HL-60 (cell line): Measurements from ENCODE around the gene SLC35D3.

Source experiments
- CTCF ChIP-seq: IDR thresholded peaks from one replicate; pipeline ENCODE4 v1.5.1; 2011; ENCODE audit warnings: low read length, control low read depth, inconsistent platforms; ENCODE audit not compliant: insufficient read depth
- GABPA ChIP-seq: IDR thresholded peaks from 2 replicates; pipeline ENCODE4 v1.6.1; 2012; ENCODE audit warnings: low read depth
- REST ChIP-seq: IDR thresholded peaks from 2 replicates; pipeline ENCODE4 v1.6.1; 2012; ENCODE audit warnings: low read depth; ENCODE audit not compliant: insufficient replicate concordance

GRCh38 chr6:136920216-136920615, 1.9 kb upstream of the SLC35D3 start:
- no peak for TF ChIP-seq REST
- TF ChIP-seq CTCF, result no peak
- TF ChIP-seq GABPA, result no peak
